Measurements from ENCODE around the gene NR4A1.

The NR4A1 gene

DNA sequence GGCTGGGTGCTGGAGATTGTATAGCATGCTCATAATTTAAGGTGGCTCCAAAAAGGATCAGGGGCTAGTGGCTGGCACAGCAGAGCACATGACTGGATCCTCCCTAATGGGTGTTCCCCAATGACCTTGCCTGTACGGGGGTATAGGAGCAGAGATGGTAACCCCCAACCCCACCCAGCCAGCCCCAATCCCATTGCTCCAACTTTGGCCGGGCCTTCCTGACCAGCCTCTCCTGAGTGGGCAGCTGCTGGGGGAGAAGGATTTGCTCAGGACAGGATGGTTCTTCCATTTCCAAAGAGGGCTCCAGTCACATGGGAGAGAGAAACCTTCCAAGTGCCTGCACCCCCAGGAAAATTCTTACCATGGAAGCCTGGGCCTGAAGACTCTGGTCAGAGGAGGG, 15.3 kb upstream of the NR4A1 start:
- Histone ChIP-seq H3K9ac (ENCODE audit: low read depth, low read length) (no peak overlapping the region), H3K36me3 (ENCODE audit: insufficient read depth, low read depth, low read length) (no peaks in the 10 kb centered on the region), H3K27me3 (ENCODE audit: insufficient read depth, low read length) (peaks cover 55% of the 10 kb centered on the region), H3K9me3 (ENCODE audit: insufficient read depth, low read depth, low read length) (no peaks in the 10 kb centered on the region), H3K27ac (ENCODE audit: low read length) (no peak overlapping the region), H3K4me3 (ENCODE audit: low read length) (no peak overlapping the region), H3K4me1 (ENCODE audit: insufficient read depth, low read length) (peaks cover 13% of the 10 kb centered on the region; the same call in 1 of the 2 replicates)

- H3K27ac ChIP-seq (ENCODE audit: low read length), result no peak overlapping the region
- peak overlapping the region; percentile 66; the same call in 1 of the 2 replicates for H3K9ac ChIP-seq (ENCODE audit: low read depth, low read length)
- H3K36me3 ChIP-seq (ENCODE audit: insufficient read depth, low read depth, low read length), result no peaks in the 10 kb centered on the region
- H3K9me3 ChIP-seq (ENCODE audit: insufficient read depth, low read depth, low read length), result no peaks in the 10 kb centered on the region
- H3K4me3 ChIP-seq (ENCODE audit: low read length), result peak overlapping the region; percentile 65
- H3K27me3 ChIP-seq (ENCODE audit: insufficient read depth, low read length), result peaks cover 55% of the 10 kb centered on the region
- H3K4me1 ChIP-seq (ENCODE audit: insufficient read depth, low read length), result peaks cover 13% of the 10 kb centered on the region; the same call in 1 of the 2 replicates
Measured at GRCh38 chr12:52036587-52037171, 14.6 kb upstream of the NR4A1 start.

DNA sequence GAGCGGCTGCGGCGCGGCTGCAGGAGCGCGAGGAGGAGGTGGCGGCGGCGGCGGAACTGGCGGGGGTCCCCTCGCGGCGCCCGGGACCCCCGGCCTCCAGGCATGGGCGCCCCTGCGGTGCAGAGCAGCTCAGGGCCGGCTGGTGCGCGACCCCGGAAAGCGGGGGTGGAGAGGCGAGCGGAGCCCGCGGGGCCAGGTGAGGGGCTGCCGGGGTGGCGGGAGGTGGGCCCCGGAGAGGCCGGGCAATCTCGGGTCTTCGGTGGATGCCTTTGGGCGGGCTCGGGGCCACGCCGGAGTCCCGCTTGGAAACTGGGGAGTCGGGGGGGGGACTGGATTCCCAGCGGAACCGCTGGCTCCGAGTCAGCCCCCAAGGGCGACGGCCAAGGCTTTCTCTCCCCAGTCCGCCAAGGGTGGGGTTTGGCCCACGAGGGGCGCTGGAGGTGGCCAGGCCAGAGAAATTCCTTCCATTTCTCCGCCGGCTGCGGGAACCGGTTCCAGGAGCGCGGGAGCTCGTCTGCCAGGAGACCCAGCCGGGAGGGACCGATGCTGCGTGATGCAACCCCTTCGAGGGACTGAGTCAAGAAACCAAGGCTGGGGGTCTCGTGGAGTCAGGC, 13.9 kb upstream of the NR4A1 start:
- peaks cover 51% of the 10 kb centered on the region for H3K27me3 ChIP-seq (ENCODE audit: insufficient read depth, low read length)
- peaks cover 10% of the 10 kb centered on the region; the same call in 1 of the 2 replicates for H3K4me1 ChIP-seq (ENCODE audit: insufficient read depth, low read length)

DNA sequence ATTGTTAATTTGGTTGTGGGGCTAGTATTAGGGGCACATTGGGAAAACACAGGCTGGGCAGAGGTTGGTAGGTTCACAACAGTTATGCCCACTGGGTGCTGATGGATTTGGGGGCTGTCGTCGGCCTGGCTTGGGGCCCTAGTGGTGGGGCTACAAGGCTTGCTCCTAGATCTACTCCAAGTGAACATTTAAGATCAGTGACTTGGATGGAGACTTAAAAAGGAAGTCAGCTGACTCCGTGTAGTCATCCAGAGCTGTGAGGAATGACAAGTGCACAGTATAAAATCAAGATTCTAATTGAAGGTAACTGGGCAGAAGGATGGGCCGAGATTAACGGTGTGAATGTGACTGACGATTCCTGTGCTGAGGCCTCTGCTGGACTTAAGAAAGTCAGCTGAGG, 12.8 kb upstream of the NR4A1 start:
- no peaks in the 10 kb centered on the region for H3K9me3 ChIP-seq (ENCODE audit: insufficient read depth, low read depth, low read length)
- H3K9ac ChIP-seq (ENCODE audit: low read depth, low read length), result no peak overlapping the region
- no peaks in the 10 kb centered on the region for H3K36me3 ChIP-seq (ENCODE audit: insufficient read depth, low read depth, low read length)
- no peak overlapping the region; the same call in 1 of the 2 replicates for H3K4me3 ChIP-seq (ENCODE audit: low read length)
- peaks cover 48% of the 10 kb centered on the region for H3K27me3 ChIP-seq (ENCODE audit: insufficient read depth, low read length)
- 0 out of 2 replicates have a peak, but pooled peaks cover 5% of the 10 kb centered on the region for H3K4me1 ChIP-seq (ENCODE audit: insufficient read depth, low read length)
- no peak overlapping the region for H3K27ac ChIP-seq (ENCODE audit: low read length)

More for the DNA sequence above, 13.9 kb upstream of the NR4A1 start:
- Histone ChIP-seq H3K27ac (ENCODE audit: low read length) (no peak overlapping the region), H3K36me3 (ENCODE audit: insufficient read depth, low read depth, low read length) (no peaks in the 10 kb centered on the region), H3K9ac (ENCODE audit: low read depth, low read length) (peak overlapping the region; percentile 83), H3K4me3 (ENCODE audit: low read length) (peak overlapping the region; percentile 86), H3K9me3 (ENCODE audit: insufficient read depth, low read depth, low read length) (no peaks in the 10 kb centered on the region)

- 0 out of 2 replicates have a peak, but pooled peaks cover 4% of the 10 kb centered on the region for H3K4me1 ChIP-seq (ENCODE audit: insufficient read depth, low read length)
- H3K9me3 ChIP-seq (ENCODE audit: insufficient read depth, low read depth, low read length), result no peaks in the 10 kb centered on the region
- H3K4me3 ChIP-seq (ENCODE audit: low read length), result no peak overlapping the region
- H3K9ac ChIP-seq (ENCODE audit: low read depth, low read length), result no peak overlapping the region
- peaks cover 22% of the 10 kb centered on the region for H3K27me3 ChIP-seq (ENCODE audit: insufficient read depth, low read length)
- no peaks in the 10 kb centered on the region for H3K36me3 ChIP-seq (ENCODE audit: insufficient read depth, low read depth, low read length)
- no peak overlapping the region for H3K27ac ChIP-seq (ENCODE audit: low read length)
Measured at GRCh38 chr12:52041035-52041434, 10.2 kb upstream of the NR4A1 start.

DNA sequence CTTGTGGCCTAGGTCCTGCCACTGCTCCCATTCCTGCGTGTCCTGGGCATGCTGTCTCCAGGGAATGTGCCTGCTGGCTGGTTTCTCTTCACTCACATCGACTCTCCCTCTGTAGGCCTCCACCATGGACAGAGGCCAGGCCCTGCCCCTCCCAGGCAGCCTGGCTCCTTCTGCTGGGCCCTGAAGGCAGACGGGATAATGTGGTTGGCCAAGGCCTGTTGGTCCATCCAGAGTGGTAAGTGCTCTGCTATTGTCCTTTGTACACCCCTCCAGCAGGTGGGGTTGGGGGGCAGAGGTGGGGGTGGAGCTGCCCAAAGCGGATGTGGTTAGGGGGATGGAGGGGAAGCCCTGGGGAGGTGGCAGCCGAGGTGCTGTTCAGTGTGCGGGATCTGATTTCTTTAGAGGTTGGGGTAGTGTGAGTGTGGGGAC, 9.5 kb upstream of the NR4A1 start:
- H3K4me1 ChIP-seq (ENCODE audit: insufficient read depth, low read length), result no peaks in the 10 kb centered on the region
- no peak overlapping the region for H3K9ac ChIP-seq (ENCODE audit: low read depth, low read length)
- H3K27me3 ChIP-seq (ENCODE audit: insufficient read depth, low read length), result peaks cover 16% of the 10 kb centered on the region
- no peaks in the 10 kb centered on the region for H3K36me3 ChIP-seq (ENCODE audit: insufficient read depth, low read depth, low read length)
- no peaks in the 10 kb centered on the region for H3K9me3 ChIP-seq (ENCODE audit: insufficient read depth, low read depth, low read length)
- no peak overlapping the region for H3K4me3 ChIP-seq (ENCODE audit: low read length)
- H3K27ac ChIP-seq (ENCODE audit: low read length), result no peak overlapping the region

GRCh38 chr12:52042706-52043385, 8.4 kb upstream of the NR4A1 start:
- no peak overlapping the region for H3K4me3 ChIP-seq (ENCODE audit: low read length)
- no peaks in the 10 kb centered on the region for H3K36me3 ChIP-seq (ENCODE audit: insufficient read depth, low read depth, low read length)
- peaks cover 9% of the 10 kb centered on the region for H3K27me3 ChIP-seq (ENCODE audit: insufficient read depth, low read length)
- H3K27ac ChIP-seq (ENCODE audit: low read length), result no peak overlapping the region
- no peak overlapping the region for H3K9ac ChIP-seq (ENCODE audit: low read depth, low read length)
- H3K9me3 ChIP-seq (ENCODE audit: insufficient read depth, low read depth, low read length), result no peaks in the 10 kb centered on the region
- H3K4me1 ChIP-seq (ENCODE audit: insufficient read depth, low read length), result no peaks in the 10 kb centered on the region

- Histone ChIP-seq H3K9ac (ENCODE audit: low read depth, low read length) (no peak overlapping the region), H3K4me3 (ENCODE audit: low read length) (no peak overlapping the region), H3K27ac (ENCODE audit: low read length) (no peak overlapping the region), H3K9me3 (ENCODE audit: insufficient read depth, low read depth, low read length) (no peaks in the 10 kb centered on the region), H3K27me3 (ENCODE audit: insufficient read depth, low read length) (peaks cover 9% of the 10 kb centered on the region), H3K4me1 (ENCODE audit: insufficient read depth, low read length) (no peaks in the 10 kb centered on the region), H3K36me3 (ENCODE audit: insufficient read depth, low read depth, low read length) (no peaks in the 10 kb centered on the region)
Measured at GRCh38 chr12:52043386-52044212, 7.6 kb upstream of the NR4A1 start.

GRCh38 chr12:52044292-52044983, 6.8 kb upstream of the NR4A1 start:
- H3K4me1 ChIP-seq (ENCODE audit: insufficient read depth, low read length), result no peaks in the 10 kb centered on the region
- H3K27ac ChIP-seq (ENCODE audit: low read length), result no peak overlapping the region
- no peaks in the 10 kb centered on the region for H3K36me3 ChIP-seq (ENCODE audit: insufficient read depth, low read depth, low read length)

GRCh38 chr12:52045794-52046199, 5.4 kb upstream of the NR4A1 start:
- Histone ChIP-seq H3K27ac (ENCODE audit: low read length) (no peak overlapping the region), H3K4me3 (ENCODE audit: low read length) (no peak overlapping the region), H3K4me1 (ENCODE audit: insufficient read depth, low read length) (peaks cover 4% of the 10 kb centered on the region; the same call in 1 of the 2 replicates), H3K36me3 (ENCODE audit: insufficient read depth, low read depth, low read length) (no peaks in the 10 kb centered on the region), H3K9ac (ENCODE audit: low read depth, low read length) (no peak overlapping the region), H3K9me3 (ENCODE audit: insufficient read depth, low read depth, low read length) (no peaks in the 10 kb centered on the region), H3K27me3 (ENCODE audit: insufficient read depth, low read length) (peaks cover 29% of the 10 kb centered on the region)

More at GRCh38 chr12:52044292-52044983, 6.8 kb upstream of the NR4A1 start:
- Histone ChIP-seq H3K9ac (ENCODE audit: low read depth, low read length) (no peak overlapping the region), H3K9me3 (ENCODE audit: insufficient read depth, low read depth, low read length) (no peaks in the 10 kb centered on the region), H3K27me3 (ENCODE audit: insufficient read depth, low read length) (peaks cover 15% of the 10 kb centered on the region), H3K4me3 (ENCODE audit: low read length) (no peak overlapping the region)

DNA sequence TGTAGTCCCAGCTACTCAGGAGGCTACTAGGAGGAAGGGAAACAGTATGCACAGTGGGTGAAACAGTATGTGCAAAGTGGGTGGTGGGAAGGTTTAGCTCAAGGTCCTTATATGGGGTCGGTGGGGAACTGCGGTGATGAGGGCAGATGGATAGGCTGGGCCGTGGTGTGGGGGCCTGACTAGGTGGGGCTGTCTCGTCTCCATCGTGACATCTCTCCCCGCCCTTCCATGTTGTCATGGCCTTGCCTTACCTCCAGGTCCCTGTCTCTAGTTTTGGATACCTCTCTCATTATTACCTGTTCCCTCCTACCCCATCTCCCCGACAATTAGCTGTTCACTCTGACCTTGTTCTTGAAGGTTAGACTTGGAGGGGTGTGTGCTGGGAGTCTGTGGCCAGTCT, 4.4 kb upstream of the NR4A1 start:
- Histone ChIP-seq H3K36me3 (ENCODE audit: insufficient read depth, low read depth, low read length) (no peaks in the 10 kb centered on the region), H3K4me3 (ENCODE audit: low read length) (no peak overlapping the region), H3K27ac (ENCODE audit: low read length) (no peak overlapping the region), H3K27me3 (ENCODE audit: insufficient read depth, low read length) (peaks cover 39% of the 10 kb centered on the region), H3K4me1 (ENCODE audit: insufficient read depth, low read length) (peaks cover 4% of the 10 kb centered on the region; the same call in 1 of the 2 replicates), H3K9ac (ENCODE audit: low read depth, low read length) (no peak overlapping the region), H3K9me3 (ENCODE audit: insufficient read depth, low read depth, low read length) (no peaks in the 10 kb centered on the region)
